Hindlimb muscle (tissue), 1 donor: ENCODE measurements around the gene XXYLT1. TPM values are rescaled to one million over a fixed set of nuclear protein-coding genes. Genes with fewer than 3 reads are reported as not detected.

Experiments used
- DNase-seq: peaks from one replicate; pipeline ENCODE4 v3.0.0-alpha.2; 2013
- polyA plus RNA-seq: library from polyadenylated mRNA; unstranded; fragments of 120-200 nt; gene quantifications from one replicate; pipeline ENCODE4 v1.2.1, GENCODE V29; 2013; ENCODE audit not compliant: insufficient read length

XXYLT1 gene
- polyA plus RNA-seq, 1 donor = 23.0 TPM

GRCh38 chr3:195184716-195185421 lies 86.1 kb downstream of the XXYLT1 start:
- no peak for DNase-seq

- DNase-seq = no peak
These were observed 87.7 kb downstream of the XXYLT1 start for GRCh38 chr3:195183071-195183776.

GRCh38 chr3:195182470-195182795 lies 88.5 kb downstream of the XXYLT1 start:
- peak; percentile 69 for DNase-seq

GRCh38 chr3:195181741-195182469 lies 89.1 kb downstream of the XXYLT1 start:
- DNase-seq = no peak

- DNase-seq = no peak
These were observed 89.9 kb downstream of the XXYLT1 start for GRCh38 chr3:195181113-195181498.

- DNase-seq = no peak
These were observed 90.4 kb downstream of the XXYLT1 start for GRCh38 chr3:195180490-195181112.

GRCh38 chr3:195179776-195180489 lies 91.0 kb downstream of the XXYLT1 start:
- no peak for DNase-seq

- DNase-seq = no peak
These were observed 92.6 kb downstream of the XXYLT1 start for GRCh38 chr3:195178124-195178910.

- no peak for DNase-seq
These were observed 93.4 kb downstream of the XXYLT1 start for GRCh38 chr3:195177422-195178123.

- DNase-seq = no peak
These were observed 94.2 kb downstream of the XXYLT1 start for GRCh38 chr3:195176776-195177175.

- DNase-seq = no peak
These were observed 95.3 kb downstream of the XXYLT1 start for GRCh38 chr3:195175476-195176337.

GRCh38 chr3:195175076-195175475 lies 95.9 kb downstream of the XXYLT1 start:
- no peak for DNase-seq

- DNase-seq = no peak
These were observed 97.3 kb downstream of the XXYLT1 start for GRCh38 chr3:195173657-195174056.

GRCh38 chr3:195172896-195173295 lies 98.1 kb downstream of the XXYLT1 start:
- DNase-seq = no peak

GRCh38 chr3:195172039-195172684 lies 98.8 kb downstream of the XXYLT1 start:
- DNase-seq = no peak

- no peak for DNase-seq
These were observed 99.7 kb downstream of the XXYLT1 start for GRCh38 chr3:195171093-195171873.

- no peak for DNase-seq
These were observed 100.5 kb downstream of the XXYLT1 start for GRCh38 chr3:195170496-195170895.

GRCh38 chr3:195169011-195169649 lies 101.8 kb downstream of the XXYLT1 start:
- no peak for DNase-seq
